Adrenal gland (tissue), 5 donors: ENCODE measurements around the gene ENKUR.

Experiments
- CTCF ChIP-seq, 6 experiments: fragments of 450-650 bp in 4 of 6; fragments of 200-600 bp in 2 of 6; sonication (generic) in 1 of 6; IDR thresholded peaks; 1 replicate in 5 of 6; 2 replicates in 1 of 6; pipeline versions ENCODE4 v1.5.1 to v1.8.0; 2016 to 2021; ENCODE audit warnings: antibody characterized with exemption in 6 of 6, mild to moderate bottlenecking in 2 of 6, moderate library complexity in 1 of 6
- POLR2A ChIP-seq, 2 donors: fragments of 450-650 bp; IDR thresholded peaks; one replicate each; pipeline ENCODE4 v1.6.1; 2017; ENCODE audit warnings: antibody characterized with exemption in 2 of 2, mild to moderate bottlenecking in 2 of 2, moderate library complexity in 1 of 2
- donor health status: DM: no; HTN: no; CAD: no.

- TF ChIP-seq POLR2A (IDR thresholded peaks at IDR 0.05), result no peak
- TF ChIP-seq CTCF (IDR thresholded peaks at IDR 0.05), result no peak
These were observed 42.8 kb downstream of the ENKUR start for GRCh38 chr10:24973163-24973562.
